VCaP (cell line): Measurements from ENCODE around the gene NOP16.

ENCODE experiments used
- H3K27ac ChIP-seq: fragments of 450-650 bp; 2 replicates; pipeline ENCODE4 v1.5.1; 2017
- TF ChIP-seq, protein P1 (sequence below): fragments of 450-650 bp; conservative IDR thresholded peaks from 2 replicates; pipeline ENCODE4 v1.5.1; 2017; ENCODE audit warnings: mild to moderate bottlenecking, moderate library complexity

Gene NOP16

DNA sequence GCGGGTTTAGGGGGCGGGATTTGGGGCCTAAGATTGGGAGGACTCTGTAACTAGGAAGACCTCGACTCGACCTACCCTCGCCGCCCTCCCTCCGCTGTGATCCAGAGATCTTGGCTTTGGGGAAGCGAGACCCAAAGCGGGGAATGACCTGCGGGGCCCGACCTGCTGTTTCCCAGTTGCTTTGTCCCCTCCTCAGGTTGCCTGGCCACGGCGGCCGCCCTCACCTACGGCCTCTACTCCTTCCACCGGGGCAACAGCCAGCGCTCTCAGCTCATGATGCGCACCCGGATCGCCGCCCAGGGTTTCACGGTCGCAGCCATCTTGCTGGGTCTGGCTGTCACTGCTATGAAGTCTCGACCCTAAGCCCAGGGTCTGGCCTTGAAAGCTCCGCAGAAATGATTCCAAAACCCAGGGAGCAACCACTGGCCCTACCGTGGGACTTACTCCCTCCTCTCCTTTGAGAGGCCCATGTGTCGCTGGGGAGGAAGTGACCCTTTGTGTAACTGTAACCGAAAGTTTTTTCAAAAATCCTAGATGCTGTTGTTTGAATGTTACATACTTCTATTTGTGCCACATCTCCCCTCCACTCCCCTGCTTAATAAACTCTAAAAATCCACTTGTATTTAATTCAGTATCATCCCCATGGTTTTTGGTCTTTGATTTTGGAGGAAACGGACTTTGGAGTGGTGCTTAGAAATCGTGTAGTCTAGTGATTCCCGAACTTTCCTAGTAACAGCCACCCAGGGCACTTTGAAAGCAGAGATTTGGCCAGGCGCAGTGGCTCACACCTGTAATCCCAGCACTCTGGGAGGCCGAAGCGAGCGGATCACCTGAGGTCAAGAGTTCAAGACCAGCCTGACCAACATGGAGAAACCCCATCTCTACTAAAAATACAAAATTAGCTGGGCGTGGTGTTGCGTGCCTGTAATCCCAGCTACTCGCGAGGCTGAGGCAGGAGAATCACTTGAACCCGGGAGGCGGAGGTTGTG, 1.0 kb upstream of the NOP16 start:
- peak overlapping the region; percentile 94 for H3K27ac ChIP-seq
- TF ChIP-seq, protein P1, sequence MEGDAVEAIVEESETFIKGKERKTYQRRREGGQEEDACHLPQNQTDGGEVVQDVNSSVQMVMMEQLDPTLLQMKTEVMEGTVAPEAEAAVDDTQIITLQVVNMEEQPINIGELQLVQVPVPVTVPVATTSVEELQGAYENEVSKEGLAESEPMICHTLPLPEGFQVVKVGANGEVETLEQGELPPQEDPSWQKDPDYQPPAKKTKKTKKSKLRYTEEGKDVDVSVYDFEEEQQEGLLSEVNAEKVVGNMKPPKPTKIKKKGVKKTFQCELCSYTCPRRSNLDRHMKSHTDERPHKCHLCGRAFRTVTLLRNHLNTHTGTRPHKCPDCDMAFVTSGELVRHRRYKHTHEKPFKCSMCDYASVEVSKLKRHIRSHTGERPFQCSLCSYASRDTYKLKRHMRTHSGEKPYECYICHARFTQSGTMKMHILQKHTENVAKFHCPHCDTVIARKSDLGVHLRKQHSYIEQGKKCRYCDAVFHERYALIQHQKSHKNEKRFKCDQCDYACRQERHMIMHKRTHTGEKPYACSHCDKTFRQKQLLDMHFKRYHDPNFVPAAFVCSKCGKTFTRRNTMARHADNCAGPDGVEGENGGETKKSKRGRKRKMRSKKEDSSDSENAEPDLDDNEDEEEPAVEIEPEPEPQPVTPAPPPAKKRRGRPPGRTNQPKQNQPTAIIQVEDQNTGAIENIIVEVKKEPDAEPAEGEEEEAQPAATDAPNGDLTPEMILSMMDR = no peak

GRCh38 chr5:176388003-176388443, 375 bp downstream of the NOP16 start:
- TF ChIP-seq, protein P1 = no peak
- H3K27ac ChIP-seq = peak overlapping the region; percentile 94

DNA sequence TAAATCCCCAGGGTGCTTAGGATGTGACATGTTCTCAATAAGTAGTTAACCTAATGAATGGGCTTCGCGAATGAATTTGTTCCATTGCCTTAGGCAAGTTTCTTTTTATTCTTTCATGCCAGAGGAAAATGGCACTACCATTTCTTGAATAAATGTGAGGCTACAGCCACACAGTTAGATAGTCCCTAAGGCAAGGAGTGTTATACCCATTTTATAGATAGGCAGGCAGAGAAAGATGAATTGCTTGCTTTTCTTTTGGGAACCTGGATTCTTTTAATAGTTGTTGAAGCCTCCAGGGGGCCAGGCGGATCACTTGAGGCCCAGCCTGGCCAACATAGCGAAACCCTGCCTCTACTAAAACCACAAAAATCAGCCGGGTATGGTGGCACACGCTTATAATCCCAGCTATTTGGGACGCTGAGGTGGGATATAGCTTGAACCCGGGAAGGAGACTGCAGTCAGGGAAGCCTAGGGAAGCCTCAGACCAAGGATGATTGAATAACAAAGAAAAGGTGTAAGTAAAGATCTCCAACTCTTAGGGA, 943 bp downstream of the NOP16 start:
- TF ChIP-seq, protein P1 = no peak
- peak overlapping the region; percentile 94 for H3K27ac ChIP-seq

DNA sequence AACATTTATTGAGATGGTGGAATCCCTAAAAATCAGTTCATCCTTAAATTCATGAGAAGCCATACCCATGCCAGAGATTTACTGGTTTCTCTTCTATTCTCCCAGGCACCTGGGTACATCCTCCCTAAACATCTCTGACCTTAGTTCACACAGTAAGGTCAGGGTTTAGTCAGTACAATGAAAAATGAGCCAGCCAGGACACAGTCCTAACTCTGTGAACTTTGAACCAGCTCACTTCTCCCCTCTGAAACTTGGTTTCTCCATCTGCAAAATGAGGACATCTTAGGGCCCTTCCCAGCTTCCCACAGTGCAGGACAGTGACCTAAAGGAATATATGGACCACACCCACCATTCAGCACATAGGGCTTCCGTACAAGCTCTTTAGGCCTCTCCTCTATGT, 1.9 kb downstream of the NOP16 start:
- TF ChIP-seq, protein P1 = no peak
- peak overlapping the region; percentile 94; the same call in 1 of the 2 replicates for H3K27ac ChIP-seq

- TF ChIP-seq, protein P1 = no peak
- no peak overlapping the region for H3K27ac ChIP-seq
These were observed 3.4 kb downstream of the NOP16 start for GRCh38 chr5:176384991-176385390.

DNA sequence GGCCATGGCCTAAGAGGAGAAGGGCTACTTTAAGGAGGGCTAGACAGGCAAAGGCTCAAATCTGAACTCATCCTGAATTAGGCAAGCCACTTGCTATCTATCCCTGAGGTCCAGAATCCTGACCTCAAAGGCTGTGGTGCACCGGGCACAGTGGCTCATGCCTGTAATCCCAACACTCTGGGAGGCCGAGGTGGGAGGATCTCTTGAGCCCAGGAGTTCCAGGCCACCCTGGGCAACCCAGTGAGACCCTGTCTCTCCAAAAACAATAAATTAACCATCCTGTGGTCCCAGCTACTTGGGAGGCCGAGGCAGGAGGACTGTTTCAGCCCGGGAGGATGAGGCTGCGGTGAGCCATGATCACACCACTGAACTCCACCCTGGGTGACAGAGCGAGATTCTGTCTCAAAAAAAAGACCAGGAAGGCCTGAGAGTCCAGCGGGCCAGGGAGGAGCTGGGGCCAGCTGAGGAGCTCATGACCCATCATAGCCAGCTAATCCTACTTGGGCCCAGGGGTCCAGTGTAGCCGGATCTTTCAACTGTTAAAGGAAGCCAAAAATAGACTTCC, 4.0 kb downstream of the NOP16 start:
- TF ChIP-seq, protein P1 = no peak

GRCh38 chr5:176383961-176384360, 4.4 kb downstream of the NOP16 start:
- TF ChIP-seq, protein P1 = no peak
- no peak overlapping the region for H3K27ac ChIP-seq

More for the DNA sequence above, 4.0 kb downstream of the NOP16 start:
- H3K27ac ChIP-seq = no peak overlapping the region
